GM12874 (cell line): ENCODE measurements around the gene SLC9A8.

Experiments used
- CTCF ChIP-seq: IDR thresholded peaks from 2 replicates; pipeline ENCODE4 v1.5.1; 2011; ENCODE audit warnings: low read depth, mild to moderate bottlenecking, control low read depth, low read length, moderate library complexity; ENCODE audit not compliant: insufficient read depth

Gene SLC9A8

DNA sequence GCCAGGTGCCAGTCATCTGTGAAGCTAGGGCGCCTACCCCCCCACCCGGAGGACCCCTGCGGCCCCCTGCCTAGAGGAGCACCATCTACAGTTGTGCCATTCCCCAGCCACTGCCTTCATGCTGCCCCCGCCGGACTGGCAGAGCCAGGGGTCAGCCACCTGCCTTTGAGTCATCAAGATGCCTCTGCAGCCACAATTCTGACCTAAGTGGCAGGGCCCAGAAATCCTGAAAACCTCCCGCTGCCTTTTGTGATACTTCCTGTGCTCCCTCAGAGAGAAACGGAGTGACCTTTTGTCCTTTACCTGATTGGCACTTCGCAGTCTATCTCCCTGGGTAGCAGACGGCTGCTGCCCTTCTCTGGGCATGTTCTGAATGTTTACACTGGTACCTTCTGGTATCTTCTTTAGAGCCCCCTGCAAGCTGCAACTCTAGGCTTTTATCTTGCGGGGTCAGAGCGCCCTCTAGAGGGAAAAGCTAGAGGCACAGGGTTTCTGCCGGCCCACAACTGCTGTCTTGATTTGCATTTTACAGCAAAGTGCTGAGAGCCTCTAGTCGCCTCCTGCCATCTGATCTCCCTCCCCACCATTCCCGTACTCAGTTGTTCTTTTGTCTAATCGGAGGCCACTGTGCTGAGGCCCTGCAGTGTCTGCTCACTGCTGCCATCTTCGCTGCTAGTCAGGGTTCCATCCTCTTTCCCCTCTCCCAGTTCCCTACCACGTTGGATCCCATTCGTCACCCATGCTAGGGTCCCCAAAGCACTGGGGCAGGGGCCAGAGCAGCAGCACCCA lies 75.8 kb downstream of the SLC9A8 start:
- peak; percentile 87 for TF ChIP-seq CTCF

DNA sequence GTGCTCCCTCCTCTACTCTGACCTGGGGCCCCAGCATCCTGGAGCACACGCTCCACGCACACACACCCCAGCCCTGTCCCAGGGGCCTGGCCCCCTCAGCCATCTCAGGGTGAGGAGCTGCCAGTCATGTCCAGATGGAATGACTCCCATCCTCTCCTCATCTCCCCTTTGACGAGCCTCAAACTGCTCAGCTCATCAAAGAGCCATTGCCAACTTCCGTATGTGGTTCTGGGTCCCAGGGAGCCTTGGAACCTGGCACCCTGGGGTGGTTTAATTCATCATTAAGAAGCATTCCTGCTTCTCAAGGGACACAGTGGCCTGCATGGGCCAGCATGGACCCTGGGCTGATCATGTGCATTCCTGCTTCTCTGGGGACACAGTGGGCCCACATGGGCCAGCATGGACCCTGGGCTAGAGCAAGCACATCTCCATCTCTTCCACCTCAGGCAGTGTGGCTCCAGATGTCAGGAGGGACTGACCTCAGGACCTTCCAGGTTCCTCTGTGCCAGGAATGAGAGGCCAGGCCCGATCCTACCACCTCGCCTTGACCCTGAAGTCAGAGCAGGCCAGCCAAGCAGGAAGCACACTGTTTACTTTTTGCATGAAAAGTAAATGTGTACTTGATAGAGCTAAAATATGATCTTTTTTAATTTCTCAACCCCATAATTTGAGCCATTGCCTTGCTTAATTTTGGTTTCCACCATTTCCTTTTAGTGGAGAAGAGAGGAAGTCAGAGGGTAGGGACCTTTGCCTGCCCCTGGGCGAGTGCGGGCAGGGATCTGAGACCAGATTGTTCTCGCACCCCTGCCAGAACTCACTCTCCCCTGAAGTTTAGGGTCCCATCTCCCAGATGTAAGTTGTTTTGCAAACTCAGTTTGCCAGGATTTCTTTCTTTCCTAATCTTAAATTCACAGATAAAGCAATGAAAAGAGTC lies 76.6 kb downstream of the SLC9A8 start:
- no peak for TF ChIP-seq CTCF

GRCh38 chr20:49889935-49890333 lies 77.3 kb downstream of the SLC9A8 start:
- TF ChIP-seq CTCF = no peak

DNA sequence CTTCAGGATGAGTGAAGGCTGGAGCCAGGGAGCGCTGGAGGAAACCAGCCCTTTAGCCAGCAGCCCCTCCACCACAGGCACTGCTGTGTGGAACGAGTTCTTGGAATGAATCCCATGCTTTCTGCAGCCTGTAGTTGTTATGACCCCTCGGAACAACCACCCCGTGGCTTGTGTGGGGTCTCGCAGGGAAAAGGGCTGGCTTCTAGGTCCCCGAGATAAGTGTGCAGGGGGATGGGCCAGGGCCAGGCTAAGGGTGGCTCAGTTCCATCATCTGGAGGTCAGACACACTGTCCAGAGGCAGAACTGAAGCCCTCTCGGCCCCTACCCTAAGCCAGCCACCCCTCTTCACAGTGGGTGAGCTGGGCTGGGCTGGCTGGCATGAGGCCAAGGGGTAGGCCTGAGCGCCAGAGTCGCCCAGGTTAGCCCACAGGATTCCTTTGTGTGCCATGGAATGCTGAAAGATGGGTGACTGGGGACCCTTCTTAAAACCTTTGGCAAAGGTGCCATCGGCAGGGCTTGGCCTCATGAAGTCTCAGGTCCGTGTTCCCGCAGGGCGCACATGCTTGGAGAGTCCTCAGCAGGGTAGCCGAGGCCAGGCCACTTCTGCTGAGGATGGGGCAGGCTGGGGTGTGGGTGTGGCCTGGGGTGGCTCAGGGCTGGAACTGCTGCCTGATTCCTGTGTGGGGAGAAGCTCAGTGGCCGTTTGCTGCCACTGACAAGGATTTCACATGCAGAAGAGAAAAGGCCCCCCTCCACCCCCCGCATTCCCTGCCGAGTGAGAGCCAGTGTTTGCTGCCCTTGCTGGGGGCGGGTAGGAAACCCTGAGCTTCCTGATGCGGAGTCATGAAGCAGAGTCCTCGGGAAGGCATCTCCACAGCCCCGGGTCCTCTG lies 78.1 kb downstream of the SLC9A8 start:
- no peak for TF ChIP-seq CTCF

DNA sequence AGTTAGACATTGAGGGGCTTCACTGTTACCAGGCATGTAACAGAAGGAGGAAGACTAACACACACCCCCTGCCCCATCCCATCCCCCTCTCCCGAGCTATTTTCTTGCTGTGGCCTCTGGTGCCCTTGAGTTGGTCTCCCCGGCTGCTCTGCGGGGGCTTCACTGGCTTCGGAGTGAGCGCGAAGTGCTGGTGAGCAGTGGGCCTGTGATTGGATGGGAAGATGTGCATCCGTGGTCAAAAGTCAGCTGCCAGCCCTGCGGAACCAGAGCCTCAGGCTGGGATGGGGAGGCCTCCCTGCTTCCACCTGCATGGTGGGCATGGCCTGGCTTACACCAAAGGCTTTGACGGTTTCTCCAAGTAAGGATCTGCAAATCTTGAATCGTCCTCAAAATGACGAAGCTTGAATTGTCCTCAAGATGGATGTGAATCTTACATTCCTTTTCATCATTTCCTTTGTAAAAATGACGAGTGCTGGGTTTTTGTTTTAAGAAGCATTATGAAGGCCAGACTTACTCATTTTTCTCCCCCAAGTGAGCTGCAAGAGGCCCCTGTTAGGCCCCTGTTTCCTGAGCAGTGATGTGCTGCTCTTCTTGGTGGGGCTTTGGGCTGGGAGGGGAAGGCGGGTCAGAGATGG lies 79.0 kb downstream of the SLC9A8 start:
- TF ChIP-seq CTCF = no peak

DNA sequence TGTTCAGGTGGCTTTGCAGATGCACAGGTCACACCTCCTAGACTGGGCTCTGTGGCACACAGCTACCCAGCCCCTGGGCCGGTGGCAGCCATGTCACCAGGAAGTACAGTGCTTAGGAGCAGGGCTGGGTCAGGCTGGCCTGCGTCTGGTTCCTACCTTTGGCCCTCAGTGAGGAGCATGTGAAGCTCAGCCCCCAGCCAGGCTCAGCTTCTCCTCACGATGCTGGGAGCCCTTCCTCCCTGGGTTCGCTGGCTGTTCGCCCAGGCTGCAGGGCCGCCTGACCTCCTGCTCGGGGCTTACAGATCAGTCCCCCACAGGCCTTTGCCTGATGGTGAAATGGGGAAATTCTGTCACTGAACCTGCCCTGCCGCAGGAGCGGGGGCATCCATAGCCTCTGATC lies 79.6 kb downstream of the SLC9A8 start:
- TF ChIP-seq CTCF = no peak

GRCh38 chr20:49892817-49893216 lies 80.2 kb downstream of the SLC9A8 start:
- TF ChIP-seq CTCF = no peak
